K562 (cell line): ENCODE results near the gene DNAJB12. TPM values are rescaled to one million over a fixed set of nuclear protein-coding genes. Genes with fewer than 3 reads are reported as not detected.
A peak's percentile ranks its signal among the peaks of the same experiment; 100 is the strongest.

Source experiments
- ATAC-seq: fragments of 200-7000 bp; cut with Tn5 transposase; 3 replicates; pipeline ENCODE4 v1.9.1; 2020; ENCODE audit warnings: moderate library complexity
- BruUV-seq: library from RNA; stranded (reverse); fragments of 400-500 nt; replicated peaks from 2 replicates; lab custom pipeline; 2021; lab: Mats Ljungman, UMichigan
- CTCF ChIA-PET: fragments of 300-600 bp; formaldehyde crosslinking; extraction: SDS; loops from one replicate; lab custom pipeline; 2021; ENCODE audit warnings: low intra/inter-chr PET ratio; lab: Yijun Ruan, JAX
- POLR2A ChIA-PET: fragments of 300-600, 350-650 bp; sonication (Branson Sonifier 250); formaldehyde crosslinking; extraction: SDS; loops from one replicate; lab custom pipeline; 2021; ENCODE audit warnings: antibody characterized with exemption, inconsistent platforms; lab: Yijun Ruan, JAX
- DNase-seq, 4 experiments: peaks; one replicate each; pipeline versions ENCODE4 v3.0.0 to v3.0.0-alpha.2; 2011 to 2018; ENCODE audit warnings: low spot score in 3 of 4, mixed read lengths in 3 of 4; ENCODE audit errors: extremely low read depth in 1 of 4
- FAIRE-seq: peaks from 2 replicates; lab custom pipeline; 2011; peaks lifted over from hg19 to GRCh38; lab: Jason Lieb, UNC
- H2AFZ ChIP-seq: 2 replicates; pipeline ENCODE4 v1.6.0; 2011; ENCODE audit warnings: low read depth, low read length, control low read depth, inconsistent platforms
- H3K27ac ChIP-seq: fragments of 200-600 bp; 3 replicates; pipeline ENCODE4 v1.8.0; 2011; ENCODE audit warnings: low read depth, mild to moderate bottlenecking, control low read depth, inconsistent platforms, low read length, moderate library complexity, mixed read lengths; ENCODE audit errors: extremely low read depth
- H3K27me3 ChIP-seq, 2 experiments: fragments of 300-600 bp in 1 of 2; 2 replicates in 1 of 2; 3 replicates in 1 of 2; pipeline versions ENCODE4 v1.6.0 to v1.8.0; 2011; ENCODE audit warnings: inconsistent platforms in 2 of 2, low read length in 2 of 2, mild to moderate bottlenecking in 1 of 2, mixed read lengths in 1 of 2, moderate library complexity in 1 of 2; ENCODE audit not compliant: control insufficient read depth in 2 of 2, insufficient read depth in 2 of 2
- H3K36me3 ChIP-seq: fragments of 300-600 bp; 3 replicates; pipeline ENCODE4 v1.8.0; 2011; ENCODE audit warnings: mild to moderate bottlenecking, low read length, inconsistent platforms; ENCODE audit not compliant: control insufficient read depth, insufficient read depth
- H3K4me1 ChIP-seq, 2 experiments: fragments of 200-600 bp in 1 of 2; replicated peaks in 1 of 2; 2 replicates in 1 of 2; 3 replicates in 1 of 2; pipeline versions ENCODE4 v1.5.1 to v1.8.0; 2011; ENCODE audit warnings: inconsistent platforms in 2 of 2, low read length in 2 of 2, mild to moderate bottlenecking in 1 of 2, mixed read lengths in 1 of 2, moderate library complexity in 1 of 2; ENCODE audit not compliant: control insufficient read depth in 2 of 2, insufficient read depth in 2 of 2
- H3K4me2 ChIP-seq: 2 replicates; pipeline ENCODE4 v1.6.1; 2011; ENCODE audit warnings: low read length, control low read depth, inconsistent platforms, mixed read lengths; ENCODE audit not compliant: insufficient read depth
- H3K4me3 ChIP-seq: fragments of 200-600 bp; sonication (generic), shearing (Covaris generic); 2 replicates; pipeline ENCODE4 v1.5.1; 2016; ENCODE audit warnings: control low read depth, inconsistent platforms
- H3K79me2 ChIP-seq: fragments of 200-600 bp; 3 replicates; pipeline ENCODE4 v1.8.0; 2011; ENCODE audit warnings: low read length, inconsistent platforms; ENCODE audit not compliant: control insufficient read depth, insufficient read depth
- H3K9ac ChIP-seq, 2 experiments: 2 replicates each; pipeline versions ENCODE4 v1.6.0 to v1.6.1; 2011; ENCODE audit warnings: low read depth in 2 of 2, low read length in 2 of 2, control low read depth in 1 of 2, inconsistent platforms in 1 of 2, mild to moderate bottlenecking in 1 of 2, mixed read lengths in 1 of 2; ENCODE audit not compliant: insufficient read depth in 1 of 2
- H3K9me1 ChIP-seq: one replicate; pipeline ENCODE4 v1.6.0; 2011; ENCODE audit warnings: inconsistent platforms, mild to moderate bottlenecking, low read length, moderate library complexity; ENCODE audit not compliant: control insufficient read depth, insufficient read depth
- H3K9me3 ChIP-seq: replicated peaks from 2 replicates; pipeline ENCODE4 v1.5.1; 2011; ENCODE audit warnings: low read depth, low read length, inconsistent platforms; ENCODE audit not compliant: control insufficient read depth, insufficient read depth
- H4K20me1 ChIP-seq: replicated peaks from 2 replicates; pipeline ENCODE4 v1.6.1; 2011; ENCODE audit warnings: low read length, inconsistent platforms, mixed read lengths; ENCODE audit not compliant: control insufficient read depth, insufficient read depth
- ARID3A ChIP-seq: IDR thresholded peaks from 2 replicates; pipeline ENCODE4 v1.6.1; 2012; ENCODE audit warnings: low read depth, low read length, improper control_type of control experiment, borderline replicate concordance
- FOXJ3 ChIP-seq: sonication (generic); formaldehyde crosslinking; IDR thresholded peaks from 2 replicates; pipeline ENCODE4 v1.4.0; 2020; ENCODE audit warnings: mild to moderate bottlenecking, missing genetic modification reagents
- LARP7 ChIP-seq: fragments of 450-650 bp; IDR thresholded peaks from 2 replicates; pipeline ENCODE4 v1.6.1; 2016
- NEUROD1 ChIP-seq: fragments of 150-350 bp; IDR thresholded peaks from 2 replicates; pipeline ENCODE4 v1.6.1; 2014; ENCODE audit warnings: borderline replicate concordance, low read length, low read depth; ENCODE audit not compliant: partially characterized antibody
- SMARCB1 ChIP-seq: IDR thresholded peaks from 2 replicates; pipeline ENCODE4 v1.6.1; 2011; ENCODE audit warnings: improper control_type of control experiment, low read depth; ENCODE audit not compliant: insufficient read length
- WGBS: fragments of 100-300 bp; shearing (Covaris generic); methylation state at CpG from one replicate; pipeline ENCODE4 v1.1.6; 2016; ENCODE audit warnings: low coverage, mixed read lengths; ENCODE audit not compliant: insufficient coverage; ENCODE audit errors: missing lambda C conversion rate; 5-methylcytosine and 5-hydroxymethylcytosine counted together
- in situ Hi-C: fragments of 300-500 bp; cut with MboI; formaldehyde crosslinking; loops from 4 replicates; pipeline ENCODE4 v1.15.0; 2018; ENCODE audit warnings: inconsistent platforms, mixed read lengths
- intact Hi-C: fragments of 100-400 bp; cut with micrococcal nuclease; formaldehyde crosslinking; loops from 2 replicates; pipeline ENCODE4 v1.14.2; 2022
- polyA plus RNA-seq, 8 experiments: library from polyadenylated mRNA; depleted of rRNA in 4 of 8; stranded (reverse) in 5 of 8; unstranded in 3 of 8; fragments of >200 nt; fragmentation: Nextera tagmentation in 2 of 8; fragmentation: Illumina TruSeq in 1 of 8; extraction: Ambion mirVana in 2 of 8; extraction: Trizol in 1 of 8; gene quantifications; 2 replicates each; pipeline versions ENCODE4 v1.2.1 to v1.2.3, GENCODE V29; 2011 to 2014; ENCODE audit warnings: inconsistent platforms in 1 of 8, missing spikeins in 1 of 8
- total RNA-seq, 7 experiments: library from RNA; depleted of rRNA in 6 of 7; stranded (reverse); fragments of >200 nt in 6 of 7; fragmentation: Illumina TruSeq in 2 of 7; extraction: Trizol in 2 of 7; gene quantifications; 2 replicates each; pipeline versions ENCODE4 v1.2.1 to v1.2.3, GENCODE V29; 2011 to 2021; ENCODE audit warnings: low replicate concordance in 1 of 7
- TF ChIP-seq, protein P1 (sequence below), 2 experiments: IDR thresholded peaks in 1 of 2; conservative IDR thresholded peaks in 1 of 2; 2 replicates each; pipeline ENCODE4 v1.6.1; 2016; ENCODE audit warnings: low read depth in 2 of 2, mild to moderate bottlenecking in 1 of 2, missing compliant biosample characterization in 1 of 2, missing genetic modification characterization in 1 of 2, moderate library complexity in 1 of 2
- TF ChIP-seq, protein P2 (sequence below), 2 experiments: fragments of 200-800 bp in 1 of 2; sonication (Bioruptor generic) in 1 of 2; sonication (generic) in 1 of 2; formaldehyde crosslinking in 1 of 2; IDR thresholded peaks in 1 of 2; conservative IDR thresholded peaks in 1 of 2; 2 replicates each; pipeline versions ENCODE4 v1.5.0 to v1.6.1; 2016 to 2020; ENCODE audit warnings: missing compliant biosample characterization in 1 of 2, missing genetic modification characterization in 1 of 2, missing genetic modification reagents in 1 of 2

The DNAJB12 gene
- total and polyA plus RNA-seq, 9 of the 15 experiments (the other 6 are each of a cell fraction or from before 2014, with no cell fraction given), result 3.5 to 31.5 (median 20.3) TPM

DNA sequence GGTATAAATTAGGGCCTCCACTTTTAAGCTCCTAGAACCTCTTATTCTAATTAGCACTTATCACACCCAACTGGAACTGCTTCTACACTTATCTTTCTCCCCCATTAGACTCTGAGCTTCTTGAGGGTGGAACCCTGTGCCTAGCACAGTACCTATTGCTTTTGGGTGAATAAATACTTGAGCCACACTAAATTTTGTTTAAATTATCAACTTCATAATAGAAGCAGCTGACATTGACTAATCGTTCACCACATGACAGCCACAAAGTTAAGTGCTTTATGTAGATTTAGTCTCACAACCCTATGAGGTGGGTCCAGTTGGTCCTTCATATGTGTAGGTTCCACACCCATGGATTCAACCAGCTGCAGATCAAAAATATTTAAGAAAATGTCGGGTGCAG, 36.0 kb upstream of the DNAJB12 start (continued):
- TF ChIP-seq, protein P1, sequence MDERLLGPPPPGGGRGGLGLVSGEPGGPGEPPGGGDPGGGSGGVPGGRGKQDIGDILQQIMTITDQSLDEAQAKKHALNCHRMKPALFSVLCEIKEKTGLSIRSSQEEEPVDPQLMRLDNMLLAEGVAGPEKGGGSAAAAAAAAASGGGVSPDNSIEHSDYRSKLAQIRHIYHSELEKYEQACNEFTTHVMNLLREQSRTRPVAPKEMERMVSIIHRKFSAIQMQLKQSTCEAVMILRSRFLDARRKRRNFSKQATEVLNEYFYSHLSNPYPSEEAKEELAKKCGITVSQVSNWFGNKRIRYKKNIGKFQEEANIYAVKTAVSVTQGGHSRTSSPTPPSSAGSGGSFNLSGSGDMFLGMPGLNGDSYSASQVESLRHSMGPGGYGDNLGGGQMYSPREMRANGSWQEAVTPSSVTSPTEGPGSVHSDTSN (CRISPR knock-in tag; IDR thresholded peaks at IDR 0.05; ENCODE audit: low read depth), result no peak
- TF ChIP-seq, protein P1 (tag; conservative IDR thresholded peaks at IDR 0.05; ENCODE audit: low read depth), result peak; percentile 25; the same call in 1 of the 2 replicates

GRCh38 chr10:72389716-72390115, 35.0 kb upstream of the DNAJB12 start:
- BruUV-seq, result no TSS peak
- WGBS, result 89% methylated on average over 5 of the region's 5 CpGs
- ChIA-PET CTCF (no interaction called here), POLR2A (no interaction called here)
- Histone ChIP-seq H3K36me3 (0 out of 3 replicates have a peak, but pooled peaks cover 2% of the 10 kb centered on the region), H3K4me1 (peaks cover 0 to 12% of the 10 kb centered on the region in 2 experiments; a peak in 1 of 5 replicates), H3K9me1 (no peaks in the 10 kb centered on the region), H3K4me3 (no peak overlapping the region), H3K79me2 (no peaks in the 10 kb centered on the region), H3K4me2 (no peak overlapping the region), H3K27ac (no peak overlapping the region), H3K9me3 (no peaks in the 10 kb centered on the region), H3K9ac (no peak overlapping the region), H2AFZ (no peak overlapping the region), H4K20me1 (no peaks in the 10 kb centered on the region), H3K27me3 (no peaks in the 10 kb centered on the region)
- ATAC-seq (no peak), DNase-seq (no peak), FAIRE-seq (no peak)
- in situ Hi-C loops, result no loop called here
- intact Hi-C loops, result no loop called here
- TF ChIP-seq FOXJ3 (CRISPR knock-in tag) (no peak), SMARCB1 (no peak), ARID3A (no peak), NEUROD1 (no peak), LARP7 (no peak)
- TF ChIP-seq, protein P2, sequence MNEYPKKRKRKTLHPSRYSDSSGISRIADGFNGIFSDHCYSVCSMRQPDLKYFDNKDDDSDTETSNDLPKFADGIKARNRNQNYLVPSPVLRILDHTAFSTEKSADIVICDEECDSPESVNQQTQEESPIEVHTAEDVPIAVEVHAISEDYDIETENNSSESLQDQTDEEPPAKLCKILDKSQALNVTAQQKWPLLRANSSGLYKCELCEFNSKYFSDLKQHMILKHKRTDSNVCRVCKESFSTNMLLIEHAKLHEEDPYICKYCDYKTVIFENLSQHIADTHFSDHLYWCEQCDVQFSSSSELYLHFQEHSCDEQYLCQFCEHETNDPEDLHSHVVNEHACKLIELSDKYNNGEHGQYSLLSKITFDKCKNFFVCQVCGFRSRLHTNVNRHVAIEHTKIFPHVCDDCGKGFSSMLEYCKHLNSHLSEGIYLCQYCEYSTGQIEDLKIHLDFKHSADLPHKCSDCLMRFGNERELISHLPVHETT (CRISPR knock-in tag; conservative IDR thresholded peaks at IDR 0.05 in 1 of 2, IDR thresholded peaks at IDR 0.05 in 1 of 2), result no peak
